Glutamatergic neuron (in vitro differentiated cells): ENCODE results near the gene MR1. TPM values are rescaled to one million over a fixed set of nuclear protein-coding genes. Genes with fewer than 3 reads are reported as not detected.

Experiments used
- DNase-seq: peaks from one replicate; pipeline ENCODE4 v3.0.0; 2022
- H3K27ac Mint-ChIP-seq: one replicate; pipeline ENCODE4 v1.8.0; 2020; ENCODE audit warnings: mild to moderate bottlenecking, mixed read lengths, inconsistent platforms; ENCODE audit not compliant: unreplicated experiment
- H3K27me3 Mint-ChIP-seq: one replicate; pipeline ENCODE4 v1.8.0; 2020; ENCODE audit warnings: mild to moderate bottlenecking, moderate library complexity, mixed read lengths, inconsistent platforms; ENCODE audit not compliant: unreplicated experiment
- H3K36me3 Mint-ChIP-seq: one replicate; pipeline ENCODE4 v1.8.0; 2020; ENCODE audit warnings: mild to moderate bottlenecking, mixed read lengths, inconsistent platforms; ENCODE audit not compliant: unreplicated experiment
- H3K4me1 Mint-ChIP-seq: one replicate; pipeline ENCODE4 v1.8.0; 2020; ENCODE audit warnings: mild to moderate bottlenecking, low read depth, mixed read lengths, inconsistent platforms; ENCODE audit not compliant: unreplicated experiment
- H3K4me3 Mint-ChIP-seq: one replicate; pipeline ENCODE4 v1.8.0; 2020; ENCODE audit warnings: mild to moderate bottlenecking, mixed read lengths, inconsistent platforms; ENCODE audit not compliant: unreplicated experiment
- H3K9me3 Mint-ChIP-seq: one replicate; pipeline ENCODE4 v1.8.0; 2020; ENCODE audit warnings: mild to moderate bottlenecking, moderate library complexity, mixed read lengths, inconsistent platforms; ENCODE audit not compliant: unreplicated experiment
- total RNA-seq: library from RNA; stranded (reverse); fragmentation: NEBNext Ultra II Directional; extraction: Animal tissue kit (Norgen Biotek cat#: 25700); gene quantifications from one replicate; pipeline ENCODE4 v1.2.1, GENCODE V29; 2021; ENCODE audit not compliant: unreplicated experiment
- TF ChIP-seq, protein P1 (sequence below): fragments of 200-600 bp; sonication (generic); IDR thresholded peaks from one replicate; pipeline ENCODE4 v1.5.0; 2021; ENCODE audit not compliant: partially characterized antibody, unreplicated experiment

MR1 gene
- total RNA-seq, 1 donor from 2014 or later, result not detected

GRCh38 chr1:181097242-181097641 is 63.5 kb downstream of the MR1 start:
- peaks cover 6% of the 10 kb centered on the region for H3K36me3 Mint-ChIP-seq
- H3K4me3 Mint-ChIP-seq, result peak overlapping the region; percentile 64
- peaks cover 11% of the 10 kb centered on the region for H3K9me3 Mint-ChIP-seq
- TF ChIP-seq, protein P1, sequence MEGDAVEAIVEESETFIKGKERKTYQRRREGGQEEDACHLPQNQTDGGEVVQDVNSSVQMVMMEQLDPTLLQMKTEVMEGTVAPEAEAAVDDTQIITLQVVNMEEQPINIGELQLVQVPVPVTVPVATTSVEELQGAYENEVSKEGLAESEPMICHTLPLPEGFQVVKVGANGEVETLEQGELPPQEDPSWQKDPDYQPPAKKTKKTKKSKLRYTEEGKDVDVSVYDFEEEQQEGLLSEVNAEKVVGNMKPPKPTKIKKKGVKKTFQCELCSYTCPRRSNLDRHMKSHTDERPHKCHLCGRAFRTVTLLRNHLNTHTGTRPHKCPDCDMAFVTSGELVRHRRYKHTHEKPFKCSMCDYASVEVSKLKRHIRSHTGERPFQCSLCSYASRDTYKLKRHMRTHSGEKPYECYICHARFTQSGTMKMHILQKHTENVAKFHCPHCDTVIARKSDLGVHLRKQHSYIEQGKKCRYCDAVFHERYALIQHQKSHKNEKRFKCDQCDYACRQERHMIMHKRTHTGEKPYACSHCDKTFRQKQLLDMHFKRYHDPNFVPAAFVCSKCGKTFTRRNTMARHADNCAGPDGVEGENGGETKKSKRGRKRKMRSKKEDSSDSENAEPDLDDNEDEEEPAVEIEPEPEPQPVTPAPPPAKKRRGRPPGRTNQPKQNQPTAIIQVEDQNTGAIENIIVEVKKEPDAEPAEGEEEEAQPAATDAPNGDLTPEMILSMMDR, result no peak
- peaks cover 15% of the 10 kb centered on the region for H3K27me3 Mint-ChIP-seq
- DNase-seq, result peak; percentile 53
- H3K27ac Mint-ChIP-seq, result peak overlapping the region; percentile 56
- peaks cover 53% of the 10 kb centered on the region for H3K4me1 Mint-ChIP-seq

DNA sequence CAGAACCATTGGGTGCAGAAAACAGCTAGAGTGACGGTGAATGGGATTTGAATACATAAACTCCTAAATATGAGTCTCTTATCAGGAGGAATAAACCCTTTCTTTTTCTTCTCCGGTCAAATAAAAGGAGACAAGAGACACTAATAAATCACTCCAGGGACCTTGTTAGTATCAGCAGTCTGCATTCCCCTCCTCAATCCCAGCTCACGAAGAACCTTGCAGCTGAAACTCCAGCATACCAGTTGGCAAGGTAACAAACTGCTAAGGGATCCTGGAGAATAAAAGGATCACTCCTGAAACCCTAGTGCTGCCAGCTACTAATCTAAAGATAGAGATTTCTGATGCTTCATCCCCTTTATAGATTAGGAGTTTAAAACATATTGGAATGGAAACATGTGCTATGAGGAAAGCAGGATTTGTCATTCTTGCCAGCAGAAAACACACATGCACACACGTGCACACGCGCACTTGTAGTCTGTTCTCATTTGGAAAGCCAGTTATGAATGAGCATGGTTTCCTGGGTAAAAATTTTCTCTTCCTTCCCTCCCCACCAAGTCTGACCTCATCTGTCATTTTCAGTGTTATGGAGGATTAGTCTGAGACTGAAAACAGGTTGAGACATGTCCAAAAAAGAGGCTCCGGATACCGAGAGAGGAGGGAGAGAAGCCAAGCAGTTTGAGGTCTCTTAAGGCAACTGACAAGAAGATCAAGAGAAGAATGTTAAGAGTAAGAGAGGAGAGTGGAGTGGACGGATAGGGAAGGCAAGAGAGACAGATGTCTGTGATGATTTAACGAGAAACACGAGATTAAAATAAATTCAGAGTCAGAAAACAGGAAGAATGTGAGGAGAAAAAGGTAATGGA is 65.6 kb downstream of the MR1 start:
- peaks cover 13% of the 10 kb centered on the region for H3K9me3 Mint-ChIP-seq
- H3K27ac Mint-ChIP-seq, result no peak overlapping the region
- H3K36me3 Mint-ChIP-seq, result peaks cover 6% of the 10 kb centered on the region
- TF ChIP-seq, protein P1, result no peak
- peaks cover 21% of the 10 kb centered on the region for H3K27me3 Mint-ChIP-seq
- peaks cover 63% of the 10 kb centered on the region for H3K4me1 Mint-ChIP-seq
- H3K4me3 Mint-ChIP-seq, result peak overlapping the region; percentile 17
- DNase-seq, result no peak

DNA sequence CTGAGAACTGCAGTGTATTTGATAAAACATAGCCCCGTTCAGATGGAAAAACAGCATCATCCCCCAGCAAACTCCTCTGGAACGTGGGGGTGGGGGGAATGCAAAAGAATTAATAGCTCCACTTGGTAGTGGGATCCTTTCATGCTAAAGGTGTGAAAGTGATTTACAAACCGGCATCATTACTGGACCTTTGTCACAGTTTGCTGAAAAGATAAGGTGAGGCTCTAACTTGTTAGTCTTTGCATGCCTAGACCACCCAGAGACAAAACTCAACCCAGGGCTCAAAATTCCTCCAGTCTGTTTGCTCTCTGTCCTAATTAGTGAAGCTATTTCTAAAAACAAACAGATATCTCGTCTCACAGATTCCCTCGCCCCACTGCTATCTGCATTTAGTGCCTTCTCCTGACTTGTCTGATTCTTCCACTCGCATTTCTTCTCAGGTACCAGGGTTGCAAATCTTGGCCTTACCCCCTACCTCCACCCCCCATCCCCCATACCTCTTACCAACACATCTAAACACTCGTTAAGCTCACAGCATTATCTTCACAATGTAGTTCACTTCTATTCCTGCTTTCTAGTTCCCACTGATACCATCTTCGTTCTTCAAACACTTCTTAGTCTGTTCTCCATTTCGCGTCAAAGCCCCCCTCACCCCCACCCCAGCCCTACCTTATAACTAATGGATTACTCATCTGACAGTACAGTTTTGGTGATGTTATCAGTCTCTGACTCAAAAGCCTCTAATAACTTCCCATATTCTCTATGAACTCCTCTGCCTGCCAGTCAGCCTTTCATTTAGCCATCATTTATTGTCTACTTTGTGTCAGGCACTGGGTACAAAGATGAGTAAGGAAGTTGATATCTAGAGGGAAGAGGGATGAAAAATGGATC is 66.5 kb downstream of the MR1 start:
- H3K4me3 Mint-ChIP-seq, result peak overlapping the region; percentile 16
- peaks cover 6% of the 10 kb centered on the region for H3K36me3 Mint-ChIP-seq
- DNase-seq, result no peak
- H3K9me3 Mint-ChIP-seq, result peaks cover 15% of the 10 kb centered on the region
- TF ChIP-seq, protein P1, result no peak
- peaks cover 57% of the 10 kb centered on the region for H3K4me1 Mint-ChIP-seq
- H3K27me3 Mint-ChIP-seq, result peaks cover 21% of the 10 kb centered on the region
- peak overlapping the region; percentile 52 for H3K27ac Mint-ChIP-seq

GRCh38 chr1:181100934-181101333 is 67.2 kb downstream of the MR1 start:
- H3K9me3 Mint-ChIP-seq, result peaks cover 18% of the 10 kb centered on the region
- H3K27me3 Mint-ChIP-seq, result peaks cover 21% of the 10 kb centered on the region
- H3K4me1 Mint-ChIP-seq, result peaks cover 56% of the 10 kb centered on the region

More at GRCh38 chr1:181100934-181101333, 67.2 kb downstream of the MR1 start:
- TF ChIP-seq, protein P1, result no peak
- no peak for DNase-seq
- H3K36me3 Mint-ChIP-seq, result peaks cover 6% of the 10 kb centered on the region
- no peak overlapping the region for H3K4me3 Mint-ChIP-seq
- H3K27ac Mint-ChIP-seq, result peak overlapping the region; percentile 52
